Measurements from ENCODE around the gene CARD8. TPM values are rescaled to one million over a fixed set of nuclear protein-coding genes. Genes with fewer than 3 reads are reported as not detected.

Gene CARD8
- total RNA-seq, 2 experiments from 2014 or later: 71.1 to 73.1 TPM

DNA sequence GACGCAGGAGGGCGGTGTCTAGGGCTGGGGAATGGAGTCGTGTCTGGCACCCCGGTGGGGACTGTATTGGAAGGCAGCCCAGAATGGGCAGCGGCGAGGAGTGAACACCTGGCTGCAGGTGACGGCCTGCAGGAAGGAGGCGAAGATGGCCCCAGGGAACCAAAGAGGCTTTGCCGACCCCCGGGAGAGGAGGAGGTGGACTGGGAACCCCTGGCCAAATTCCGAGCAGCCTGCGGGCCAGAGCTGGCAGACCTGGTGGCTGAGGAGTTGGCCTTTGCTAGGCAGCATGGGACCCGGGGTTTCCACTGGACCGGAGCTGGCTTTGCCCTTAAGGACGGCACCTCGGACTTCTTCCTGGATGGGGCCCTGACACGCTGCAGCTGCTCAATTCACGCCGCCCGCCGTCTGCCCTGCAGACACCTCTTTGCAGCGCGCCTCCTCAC lies 59.4 kb downstream of the CARD8 start:
- H3K4me1 ChIP-seq (ENCODE audit: insufficient read depth, low read length): no peaks in the 10 kb centered on the region
- DNase-seq (no peak), ATAC-seq (ENCODE audit: poor library complexity) (no peak)
- Mint-ChIP-seq H3K4me1 (ENCODE audit: low read depth) (peaks cover 13% of the 10 kb centered on the region), H3K27ac (no peak overlapping the region), H3K36me3 (ENCODE audit: low read depth) (peaks cover 9% of the 10 kb centered on the region), H3K9me3 (no peaks in the 10 kb centered on the region), H3K27me3 (no peaks in the 10 kb centered on the region), H3K4me3 (no peak overlapping the region)
- H3K4me3 ChIP-seq (ENCODE audit: low read length): no peak overlapping the region
- TF ChIP-seq, protein P1, sequence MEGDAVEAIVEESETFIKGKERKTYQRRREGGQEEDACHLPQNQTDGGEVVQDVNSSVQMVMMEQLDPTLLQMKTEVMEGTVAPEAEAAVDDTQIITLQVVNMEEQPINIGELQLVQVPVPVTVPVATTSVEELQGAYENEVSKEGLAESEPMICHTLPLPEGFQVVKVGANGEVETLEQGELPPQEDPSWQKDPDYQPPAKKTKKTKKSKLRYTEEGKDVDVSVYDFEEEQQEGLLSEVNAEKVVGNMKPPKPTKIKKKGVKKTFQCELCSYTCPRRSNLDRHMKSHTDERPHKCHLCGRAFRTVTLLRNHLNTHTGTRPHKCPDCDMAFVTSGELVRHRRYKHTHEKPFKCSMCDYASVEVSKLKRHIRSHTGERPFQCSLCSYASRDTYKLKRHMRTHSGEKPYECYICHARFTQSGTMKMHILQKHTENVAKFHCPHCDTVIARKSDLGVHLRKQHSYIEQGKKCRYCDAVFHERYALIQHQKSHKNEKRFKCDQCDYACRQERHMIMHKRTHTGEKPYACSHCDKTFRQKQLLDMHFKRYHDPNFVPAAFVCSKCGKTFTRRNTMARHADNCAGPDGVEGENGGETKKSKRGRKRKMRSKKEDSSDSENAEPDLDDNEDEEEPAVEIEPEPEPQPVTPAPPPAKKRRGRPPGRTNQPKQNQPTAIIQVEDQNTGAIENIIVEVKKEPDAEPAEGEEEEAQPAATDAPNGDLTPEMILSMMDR (IDR thresholded peaks at IDR 0.05): no peak
- ChIA-PET CTCF (no interaction called here), POLR2A (no interaction called here)
- H3K9me3 ChIP-seq (ENCODE audit: control insufficient read depth in 1 of 2, insufficient read depth in 1 of 2, low read length in 2 of 2): no peaks in the 10 kb centered on the region
- H3K27me3 ChIP-seq (ENCODE audit: control insufficient read depth in 1 of 2, insufficient read depth in 2 of 2, low read length in 2 of 2): peaks cover 0 to 5% of the 10 kb centered on the region in 2 experiments
- H3K36me3 ChIP-seq (ENCODE audit: insufficient read depth, low read length): peaks cover 10% of the 10 kb centered on the region
- H3K27ac ChIP-seq (ENCODE audit: low read depth in 1 of 2, low read length in 2 of 2): no peak overlapping the region
- intact Hi-C loops (cut with DNase I, micrococcal nuclease): no loop called here

DNA sequence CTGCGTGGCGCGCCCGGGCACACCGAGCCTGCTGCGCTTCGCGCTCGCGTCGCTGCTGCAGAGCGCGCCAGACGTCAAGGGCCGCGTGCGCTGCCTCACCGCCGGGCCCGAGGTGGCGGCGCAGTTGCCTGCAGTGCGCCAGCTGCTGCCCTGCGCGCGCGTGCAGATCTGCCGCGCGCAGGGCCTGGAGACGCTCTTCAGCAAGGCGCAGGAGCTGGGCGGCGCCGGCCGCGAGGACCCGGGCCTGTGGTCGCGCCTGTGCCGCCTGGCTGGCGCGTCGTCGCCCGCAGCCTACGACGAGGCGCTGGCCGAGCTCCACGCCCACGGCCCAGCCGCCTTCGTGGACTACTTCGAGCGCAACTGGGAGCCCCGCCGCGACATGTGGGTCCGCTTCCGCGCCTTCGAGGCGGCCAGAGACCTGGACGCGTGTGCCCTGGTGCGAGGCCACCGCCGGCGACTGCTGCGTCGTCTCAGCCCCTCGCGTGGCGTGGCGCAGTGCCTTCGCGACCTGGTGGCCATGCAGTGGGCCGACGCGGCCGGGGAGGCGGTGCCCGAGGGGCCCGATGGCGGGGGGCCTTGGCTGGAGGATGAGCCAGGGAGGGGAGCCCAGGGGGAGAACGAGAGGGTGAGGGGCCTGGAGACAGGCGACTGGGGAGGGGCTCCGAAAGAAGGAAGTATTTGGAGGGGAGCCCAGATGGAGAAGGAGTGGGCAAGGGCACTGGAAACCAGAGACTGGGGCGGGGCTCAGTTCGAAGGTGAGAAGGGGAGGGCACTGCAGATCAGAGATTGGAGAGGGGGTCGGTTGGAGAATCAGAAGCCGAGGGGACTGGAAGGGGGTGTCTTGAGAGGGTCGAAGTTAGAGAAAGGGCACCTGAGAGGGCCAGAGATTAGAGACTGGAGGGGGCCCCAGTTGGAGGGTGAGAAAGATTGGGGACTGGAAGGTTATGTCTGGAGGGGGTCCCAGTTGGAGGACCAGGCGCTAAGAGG lies 60.6 kb downstream of the CARD8 start:
- intact Hi-C loops (cut with DNase I, micrococcal nuclease): no loop called here
- Histone ChIP-seq H3K9me3 (ENCODE audit: control insufficient read depth in 1 of 2, insufficient read depth in 1 of 2, low read length in 2 of 2) (no peaks in the 10 kb centered on the region), H3K4me3 (ENCODE audit: low read length) (no peak overlapping the region), H3K27ac (ENCODE audit: low read depth in 1 of 2, low read length in 2 of 2) (no peak overlapping the region), H3K27me3 (ENCODE audit: control insufficient read depth in 1 of 2, insufficient read depth in 2 of 2, low read length in 2 of 2) (peaks cover 0 to 5% of the 10 kb centered on the region in 2 experiments), H3K36me3 (ENCODE audit: insufficient read depth, low read length) (peaks cover 10% of the 10 kb centered on the region), H3K4me1 (ENCODE audit: insufficient read depth, low read length) (no peaks in the 10 kb centered on the region)
- POLR2A ChIA-PET: interaction anchor here (1.4 kb wide), 1 partner anchor 9 kb away, joined by 3 read pairs; no protein-coding TSS in a partner anchor
- Mint-ChIP-seq H3K4me3 (no peak overlapping the region), H3K4me1 (ENCODE audit: low read depth) (peaks cover 13% of the 10 kb centered on the region), H3K36me3 (ENCODE audit: low read depth) (peaks cover 16% of the 10 kb centered on the region), H3K9me3 (no peaks in the 10 kb centered on the region), H3K27me3 (no peaks in the 10 kb centered on the region), H3K27ac (no peak overlapping the region)
- CTCF ChIA-PET: interaction anchor here (1.2 kb wide), 1 partner anchor 65 kb away, joined by 3 read pairs; no protein-coding TSS in a partner anchor
- TF ChIP-seq, protein P1 (IDR thresholded peaks at IDR 0.05): no peak
- no peak for ATAC-seq (ENCODE audit: poor library complexity)
- DNase-seq: peak in 1 of 14 experiments; percentile 9

DNA sequence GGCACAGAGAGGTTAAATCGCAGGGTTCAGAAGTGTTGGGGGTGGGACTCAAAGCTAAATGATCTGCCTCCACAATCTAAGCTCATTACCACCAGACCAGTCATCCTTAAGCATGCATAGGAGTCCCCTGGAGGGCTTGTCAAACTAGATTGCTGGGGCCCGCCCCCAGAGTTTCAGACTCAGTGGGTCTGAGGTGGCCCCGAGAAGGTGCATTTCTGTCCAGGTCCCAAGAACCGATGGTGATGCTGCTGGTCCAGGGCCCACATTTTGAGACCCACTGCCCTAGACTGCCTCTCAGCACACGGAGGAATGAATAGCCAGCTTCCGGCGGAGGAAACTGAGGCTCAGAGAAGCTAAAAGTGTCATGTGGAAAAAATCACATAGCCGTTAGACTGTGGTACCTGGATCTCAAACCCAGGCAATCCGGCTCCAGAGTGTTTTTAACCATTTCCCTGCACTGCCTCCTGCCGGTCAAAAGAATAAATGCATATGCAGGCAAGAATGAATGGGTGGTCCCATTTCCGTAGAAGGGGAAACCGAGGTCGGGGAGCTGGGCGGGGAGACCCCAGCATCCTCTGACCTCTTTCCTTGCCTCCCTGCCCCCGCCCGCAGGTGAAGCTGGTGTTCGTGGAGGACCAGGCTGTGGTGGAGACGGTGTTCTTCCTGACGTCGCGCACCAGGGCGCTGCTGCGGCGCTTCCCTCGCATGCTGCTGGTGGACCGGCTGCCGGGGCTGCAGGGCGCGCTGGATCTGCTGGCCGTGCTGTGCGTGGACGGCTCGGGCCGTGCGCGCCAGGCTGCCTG lies 61.5 kb downstream of the CARD8 start:
- intact Hi-C loops (cut with DNase I, micrococcal nuclease): no loop called here
- no peaks in the 10 kb centered on the region for H3K9me3 Mint-ChIP-seq
- H3K4me1 Mint-ChIP-seq (ENCODE audit: low read depth): peaks cover 8% of the 10 kb centered on the region
- H3K4me3 Mint-ChIP-seq: no peak overlapping the region
- no peak for ATAC-seq (ENCODE audit: poor library complexity)
- DNase-seq: peak in 8 of 14 experiments; percentile 11 to 56 (median 24)
- H3K27me3 Mint-ChIP-seq: no peaks in the 10 kb centered on the region
- H3K4me3 ChIP-seq (ENCODE audit: low read length): no peak overlapping the region
- no peaks in the 10 kb centered on the region for H3K4me1 ChIP-seq (ENCODE audit: insufficient read depth, low read length)
- H3K36me3 ChIP-seq (ENCODE audit: insufficient read depth, low read length): peaks cover 10% of the 10 kb centered on the region
- CTCF ChIA-PET: interaction anchor here (1.2 kb wide), 1 partner anchor 66 kb away, joined by 3 read pairs; no protein-coding TSS in a partner anchor
- POLR2A ChIA-PET: interaction anchor here (1.4 kb wide), 1 partner anchor 9 kb away, joined by 3 read pairs; no protein-coding TSS in a partner anchor
- TF ChIP-seq, protein P1 (IDR thresholded peaks at IDR 0.05): peak; percentile 39
- no peak overlapping the region for H3K27ac Mint-ChIP-seq
- peaks cover 0 to 5% of the 10 kb centered on the region in 2 experiments for H3K27me3 ChIP-seq (ENCODE audit: control insufficient read depth in 1 of 2, insufficient read depth in 2 of 2, low read length in 2 of 2)
- H3K9me3 ChIP-seq (ENCODE audit: control insufficient read depth in 1 of 2, insufficient read depth in 1 of 2, low read length in 2 of 2): no peaks in the 10 kb centered on the region
- H3K36me3 Mint-ChIP-seq (ENCODE audit: low read depth): peaks cover 20% of the 10 kb centered on the region
- no peak overlapping the region for H3K27ac ChIP-seq (ENCODE audit: low read depth in 1 of 2, low read length in 2 of 2)
